Measurements from ENCODE around the gene ZNF679. TPM values are rescaled to one million over a fixed set of nuclear protein-coding genes. Genes with fewer than 3 reads are reported as not detected.
"Not testable (repeated sequence)": the region's sequence is repeated elsewhere in the genome, so short reads cannot be mapped to it uniquely, and the experiment has no call there.

The ZNF679 gene
- total RNA-seq, 1 experiment from 2014 or later: not detected

DNA sequence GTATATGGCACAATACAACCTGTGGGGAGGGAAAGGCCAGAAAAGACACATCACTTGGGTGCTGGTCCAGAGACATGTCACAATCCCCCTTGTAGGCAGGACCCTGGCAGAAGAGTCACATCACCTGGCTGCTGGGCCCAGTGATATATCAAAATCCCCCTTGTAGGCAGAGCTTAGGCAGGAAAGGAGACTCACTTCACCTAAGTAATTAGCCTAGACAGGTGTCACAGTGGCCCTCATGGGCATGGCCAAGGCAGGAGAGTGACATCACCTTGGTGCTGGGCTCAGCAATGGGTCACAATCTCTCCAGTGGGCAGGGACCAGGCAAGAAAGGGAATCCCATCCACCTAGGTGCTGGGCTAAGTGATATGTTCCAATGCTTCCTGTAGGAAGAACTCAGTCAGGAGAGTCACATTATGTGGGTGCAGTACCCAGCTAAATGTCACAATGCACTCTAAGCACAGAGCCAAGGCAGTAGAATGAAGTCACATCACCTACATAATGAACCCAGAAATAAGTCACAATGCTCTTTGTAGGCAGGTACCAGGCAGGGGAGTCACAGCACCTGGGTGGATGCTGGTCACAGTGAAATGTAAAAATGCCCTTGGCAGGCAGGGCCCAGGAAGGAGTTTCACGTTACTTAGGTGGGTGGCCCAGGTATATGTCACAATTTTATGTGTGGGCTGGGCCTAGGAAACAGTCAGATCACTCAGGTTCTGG, 66.6 kb downstream of the ZNF679 start:
- peaks cover 3% of the 10 kb centered on the region for H3K9me3 Mint-ChIP-seq (ENCODE audit: unreplicated experiment)
- intact Hi-C loops (cut with micrococcal nuclease; ENCODE audit: unreplicated experiment): no loop called here
- ChIA-PET POLR2A (no interaction called here), CTCF (no interaction called here)
- H3K27ac Mint-ChIP-seq (ENCODE audit: unreplicated experiment): no peak overlapping the region
- H3K36me3 Mint-ChIP-seq (ENCODE audit: insufficient read depth, unreplicated experiment): no peaks in the 10 kb centered on the region
- TF ChIP-seq, protein P1, sequence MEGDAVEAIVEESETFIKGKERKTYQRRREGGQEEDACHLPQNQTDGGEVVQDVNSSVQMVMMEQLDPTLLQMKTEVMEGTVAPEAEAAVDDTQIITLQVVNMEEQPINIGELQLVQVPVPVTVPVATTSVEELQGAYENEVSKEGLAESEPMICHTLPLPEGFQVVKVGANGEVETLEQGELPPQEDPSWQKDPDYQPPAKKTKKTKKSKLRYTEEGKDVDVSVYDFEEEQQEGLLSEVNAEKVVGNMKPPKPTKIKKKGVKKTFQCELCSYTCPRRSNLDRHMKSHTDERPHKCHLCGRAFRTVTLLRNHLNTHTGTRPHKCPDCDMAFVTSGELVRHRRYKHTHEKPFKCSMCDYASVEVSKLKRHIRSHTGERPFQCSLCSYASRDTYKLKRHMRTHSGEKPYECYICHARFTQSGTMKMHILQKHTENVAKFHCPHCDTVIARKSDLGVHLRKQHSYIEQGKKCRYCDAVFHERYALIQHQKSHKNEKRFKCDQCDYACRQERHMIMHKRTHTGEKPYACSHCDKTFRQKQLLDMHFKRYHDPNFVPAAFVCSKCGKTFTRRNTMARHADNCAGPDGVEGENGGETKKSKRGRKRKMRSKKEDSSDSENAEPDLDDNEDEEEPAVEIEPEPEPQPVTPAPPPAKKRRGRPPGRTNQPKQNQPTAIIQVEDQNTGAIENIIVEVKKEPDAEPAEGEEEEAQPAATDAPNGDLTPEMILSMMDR (IDR thresholded peaks at IDR 0.05; ENCODE audit: insufficient read depth in 1 of 2, low read depth in 1 of 2, low read length in 1 of 2, severe bottlenecking in 1 of 2, unreplicated experiment in 1 of 2): no peak
- no peaks in the 10 kb centered on the region for H3K4me1 Mint-ChIP-seq (ENCODE audit: low read depth, unreplicated experiment)
- no peaks in the 10 kb centered on the region for H3K27me3 Mint-ChIP-seq (ENCODE audit: insufficient read depth, unreplicated experiment)
- H3K4me3 Mint-ChIP-seq (ENCODE audit: unreplicated experiment): no peak overlapping the region
- BruUV-seq (replicated peaks): no TSS peak
- no peak for DNase-seq
- no peak overlapping the region for H3K4me3 ChIP-seq (ENCODE audit: low read depth, low read length)
- H3K4me1 ChIP-seq: no peaks in the 10 kb centered on the region
- H3K36me3 ChIP-seq (ENCODE audit: control insufficient read depth, insufficient read depth, low read length): no peaks in the 10 kb centered on the region
- H3K27me3 ChIP-seq (replicated peaks; ENCODE audit: control insufficient read depth, insufficient read depth, low read length): no peaks in the 10 kb centered on the region
- H3K9me3 ChIP-seq: peaks cover 4% of the 10 kb centered on the region; the same call in 1 of the 2 replicates

- CTCF ChIA-PET, H3K4me1 ChIP-seq: not testable (repeated sequence)
These were observed 69.1 kb downstream of the ZNF679 start for GRCh38 chr7:64297418-64297817.

DNA sequence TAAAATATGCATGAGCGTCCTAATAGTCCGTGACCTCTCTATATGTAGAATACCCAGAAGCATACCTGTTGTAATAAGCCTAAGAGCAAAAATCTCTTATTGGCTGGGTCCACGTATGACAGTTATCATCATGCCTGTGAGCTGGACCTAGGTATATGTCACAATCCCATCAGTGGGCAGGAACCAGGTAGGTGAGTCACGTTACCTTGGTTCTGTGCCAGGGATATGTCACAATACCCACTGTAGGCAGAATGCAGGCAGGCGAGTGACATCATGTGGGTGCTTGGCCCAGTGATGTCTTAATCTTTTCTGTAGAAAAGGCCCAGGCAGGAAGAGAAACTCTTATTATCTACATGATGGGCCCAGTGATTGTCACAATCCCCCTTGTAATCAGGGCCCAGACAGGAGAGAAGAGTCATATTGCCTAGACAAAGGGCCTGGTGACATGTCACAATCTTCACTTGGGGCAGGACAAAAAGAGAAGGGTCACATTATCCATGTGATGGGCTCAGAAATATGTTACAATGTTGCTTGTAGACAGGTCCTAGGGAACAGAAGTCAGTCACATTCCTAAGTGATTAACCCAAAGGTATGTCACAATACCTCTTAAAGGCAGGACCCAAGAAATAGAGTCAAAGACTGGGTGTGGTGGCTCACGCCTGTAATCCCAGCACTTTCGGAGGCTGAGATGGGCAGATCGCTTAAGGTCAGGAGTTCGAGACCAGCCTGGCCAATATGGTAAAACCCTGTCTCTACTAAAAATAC, 72.5 kb downstream of the ZNF679 start:
- no peak overlapping the region for H3K4me3 Mint-ChIP-seq (ENCODE audit: unreplicated experiment)
- H3K9me3 Mint-ChIP-seq (ENCODE audit: unreplicated experiment): peaks cover 16% of the 10 kb centered on the region
- BruUV-seq (replicated peaks): no TSS peak
- Histone ChIP-seq H3K4me1 (no peaks in the 10 kb centered on the region), H3K4me3 (ENCODE audit: low read depth, low read length) (no peak overlapping the region), H3K9me3 (0 out of 2 replicates have a peak, but pooled peaks cover 6% of the 10 kb centered on the region), H3K27me3 (replicated peaks; ENCODE audit: control insufficient read depth, insufficient read depth, low read length) (no peaks in the 10 kb centered on the region), H3K36me3 (ENCODE audit: control insufficient read depth, insufficient read depth, low read length) (no peaks in the 10 kb centered on the region)
- intact Hi-C loops (cut with micrococcal nuclease; ENCODE audit: unreplicated experiment): no loop called here
- TF ChIP-seq, protein P1 (IDR thresholded peaks at IDR 0.05; ENCODE audit: insufficient read depth in 1 of 2, low read depth in 1 of 2, low read length in 1 of 2, severe bottlenecking in 1 of 2, unreplicated experiment in 1 of 2): no peak
- H3K27me3 Mint-ChIP-seq (ENCODE audit: insufficient read depth, unreplicated experiment): no peaks in the 10 kb centered on the region
- ChIA-PET CTCF (no interaction called here), POLR2A (no interaction called here)
- no peak for DNase-seq
- H3K4me1 Mint-ChIP-seq (ENCODE audit: low read depth, unreplicated experiment): no peaks in the 10 kb centered on the region
- H3K27ac Mint-ChIP-seq (ENCODE audit: unreplicated experiment): no peak overlapping the region
- no peaks in the 10 kb centered on the region for H3K36me3 Mint-ChIP-seq (ENCODE audit: insufficient read depth, unreplicated experiment)

More at GRCh38 chr7:64297418-64297817, 69.1 kb downstream of the ZNF679 start:
- H3K9me3 ChIP-seq; H3K4me3 Mint-ChIP-seq (ENCODE audit: unreplicated experiment); DNase-seq; H3K27me3 Mint-ChIP-seq (ENCODE audit: insufficient read depth, unreplicated experiment); H3K27ac Mint-ChIP-seq (ENCODE audit: unreplicated experiment); H3K36me3 Mint-ChIP-seq (ENCODE audit: insufficient read depth, unreplicated experiment); POLR2A ChIA-PET; H3K36me3 ChIP-seq (ENCODE audit: control insufficient read depth, insufficient read depth, low read length); H3K4me3 ChIP-seq (ENCODE audit: low read depth, low read length); H3K4me1 Mint-ChIP-seq (ENCODE audit: low read depth, unreplicated experiment); intact Hi-C loops (cut with micrococcal nuclease; ENCODE audit: unreplicated experiment); BruUV-seq (replicated peaks); H3K27me3 ChIP-seq (replicated peaks; ENCODE audit: control insufficient read depth, insufficient read depth, low read length): not testable (repeated sequence)
- peaks cover 16% of the 10 kb centered on the region for H3K9me3 Mint-ChIP-seq (ENCODE audit: unreplicated experiment)

Data from Caco-2 (cell line).